Measurements from ENCODE around the gene CHRNA4. TPM values are rescaled to one million over a fixed set of nuclear protein-coding genes. Genes with fewer than 3 reads are reported as not detected.

Gene CHRNA4
- total and polyA plus RNA-seq, 4 donors: not detected

- DNase-seq: no peak
- Histone ChIP-seq H3K4me3 (ENCODE audit: low read length in 2 of 2) (no peak overlapping the region), H3K9me3 (ENCODE audit: control insufficient read depth, low read length) (no peaks in the 10 kb centered on the region), H3K27ac (ENCODE audit: low read depth in 1 of 2, low read length in 2 of 2) (no peak overlapping the region), H3K4me1 (ENCODE audit: control insufficient read depth in 1 of 2, insufficient read depth in 2 of 2, low read length in 2 of 2) (no peaks in the 10 kb centered on the region), H3K36me3 (ENCODE audit: control insufficient read depth in 1 of 2, insufficient read depth in 2 of 2, low read length in 1 of 2) (no peaks in the 10 kb centered on the region), H3K27me3 (ENCODE audit: control insufficient read depth in 1 of 2, insufficient read depth in 2 of 2, low read length in 1 of 2) (no peaks in the 10 kb centered on the region)
- intact Hi-C loops (cut with DNase I): no loop called here
- no peak for ATAC-seq (ENCODE audit: low FRiP score)
- WGBS, 2 donors: 75 to 85% methylated on average over 3 of the region's 3 CpGs
Observed at GRCh38 chr20:63375438-63375837, 14.3 kb upstream of the CHRNA4 start.

GRCh38 chr20:63374504-63374903 is 13.4 kb upstream of the CHRNA4 start:
- ATAC-seq (ENCODE audit: low FRiP score): no peak
- intact Hi-C loops (cut with DNase I): no loop called here
- WGBS, 2 donors: 56 to 58% methylated on average over 12 of the region's 12 CpGs

DNA sequence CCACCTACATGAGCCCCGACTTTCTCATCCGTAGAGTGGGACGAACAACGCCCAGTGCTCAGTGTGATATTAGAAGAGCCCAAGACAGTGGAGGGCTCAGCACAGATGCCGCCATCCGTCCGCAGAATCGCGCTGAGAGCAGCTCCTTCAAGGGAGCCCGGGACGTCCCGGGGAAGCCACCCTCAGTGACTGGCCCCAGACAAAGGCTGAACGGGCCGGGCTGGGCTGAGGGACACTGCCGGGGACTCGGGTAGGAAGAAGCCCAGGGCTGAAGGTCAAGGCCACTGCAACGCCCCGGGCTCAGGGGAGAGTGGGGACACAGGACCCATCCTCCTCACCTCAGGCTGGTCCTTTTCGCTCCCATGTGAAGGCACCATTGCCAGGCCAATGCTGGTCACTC is 12.8 kb upstream of the CHRNA4 start:
- ATAC-seq (ENCODE audit: low FRiP score) (no peak), DNase-seq (no peak)
- 80 to 83% methylated on average over 19 of the region's 19 CpGs for WGBS, 2 donors
- Histone ChIP-seq H3K27me3 (ENCODE audit: control insufficient read depth in 1 of 2, insufficient read depth in 2 of 2, low read length in 1 of 2) (no peaks in the 10 kb centered on the region), H3K4me3 (ENCODE audit: low read length in 2 of 2) (no peak overlapping the region), H3K9me3 (ENCODE audit: control insufficient read depth, low read length) (no peaks in the 10 kb centered on the region), H3K27ac (ENCODE audit: low read depth in 1 of 2, low read length in 2 of 2) (no peak overlapping the region), H3K36me3 (ENCODE audit: control insufficient read depth in 1 of 2, insufficient read depth in 2 of 2, low read length in 1 of 2) (no peaks in the 10 kb centered on the region), H3K4me1 (ENCODE audit: control insufficient read depth in 1 of 2, insufficient read depth in 2 of 2, low read length in 2 of 2) (no peaks in the 10 kb centered on the region)
- intact Hi-C loops (cut with DNase I): no loop called here

More at GRCh38 chr20:63374504-63374903, 13.4 kb upstream of the CHRNA4 start:
- Histone ChIP-seq H3K9me3 (ENCODE audit: control insufficient read depth, low read length) (no peaks in the 10 kb centered on the region), H3K4me1 (ENCODE audit: control insufficient read depth in 1 of 2, insufficient read depth in 2 of 2, low read length in 2 of 2) (no peaks in the 10 kb centered on the region), H3K4me3 (ENCODE audit: low read length in 2 of 2) (no peak overlapping the region), H3K27ac (ENCODE audit: low read depth in 1 of 2, low read length in 2 of 2) (no peak overlapping the region), H3K27me3 (ENCODE audit: control insufficient read depth in 1 of 2, insufficient read depth in 2 of 2, low read length in 1 of 2) (no peaks in the 10 kb centered on the region), H3K36me3 (ENCODE audit: control insufficient read depth in 1 of 2, insufficient read depth in 2 of 2, low read length in 1 of 2) (no peaks in the 10 kb centered on the region)
- DNase-seq: no peak

DNA sequence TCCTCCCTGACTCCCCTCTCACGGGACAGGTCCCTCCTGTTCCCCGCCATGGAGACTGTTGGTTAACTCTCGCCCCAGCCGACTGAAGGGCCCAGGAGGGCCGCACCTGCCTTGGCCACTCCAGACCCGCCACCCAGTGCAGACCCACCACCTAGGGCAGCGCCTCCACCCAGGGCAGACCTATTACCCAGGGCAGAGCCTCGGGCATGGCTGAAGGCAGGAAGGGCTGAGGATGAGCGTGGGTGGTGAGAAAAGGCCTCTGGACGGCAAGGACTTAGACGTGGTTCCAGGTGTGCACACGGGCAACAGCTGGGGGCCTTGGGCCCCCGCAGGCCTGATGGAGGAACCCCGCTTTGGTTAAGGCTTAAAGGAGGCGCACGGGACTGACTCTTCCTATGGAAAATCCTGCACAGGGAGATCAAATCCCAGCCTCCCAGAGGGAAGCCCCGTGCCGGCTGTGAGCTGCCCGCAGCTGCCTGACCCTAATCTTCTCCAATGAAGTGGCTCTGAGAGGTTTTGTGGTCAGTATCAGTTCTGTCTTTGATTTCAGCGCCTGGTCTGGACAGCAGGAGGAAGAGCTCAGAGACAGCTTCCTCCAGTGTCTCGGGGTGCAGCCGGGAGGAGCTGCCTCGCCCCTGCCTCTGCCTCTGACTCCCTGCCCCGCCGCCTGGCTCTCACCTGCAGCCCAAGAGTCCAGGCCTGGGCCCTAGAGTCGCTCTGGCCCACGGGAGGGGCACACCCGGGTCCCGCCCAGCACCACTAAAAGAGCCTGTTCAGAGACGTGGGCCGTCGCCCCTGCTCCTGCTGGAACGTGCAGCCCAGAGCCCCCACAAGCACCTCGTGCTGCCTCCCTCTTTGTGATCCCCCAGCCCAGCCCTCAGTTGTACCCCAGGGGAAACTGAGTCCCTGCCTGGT is 12.1 kb upstream of the CHRNA4 start:
- Histone ChIP-seq H3K4me3 (ENCODE audit: low read length in 2 of 2) (no peak overlapping the region), H3K4me1 (ENCODE audit: control insufficient read depth in 1 of 2, insufficient read depth in 2 of 2, low read length in 2 of 2) (no peaks in the 10 kb centered on the region), H3K36me3 (ENCODE audit: control insufficient read depth in 1 of 2, insufficient read depth in 2 of 2, low read length in 1 of 2) (no peaks in the 10 kb centered on the region), H3K27ac (ENCODE audit: low read depth in 1 of 2, low read length in 2 of 2) (no peak overlapping the region), H3K27me3 (ENCODE audit: control insufficient read depth in 1 of 2, insufficient read depth in 2 of 2, low read length in 1 of 2) (no peaks in the 10 kb centered on the region), H3K9me3 (ENCODE audit: control insufficient read depth, low read length) (no peaks in the 10 kb centered on the region)
- no peak for ATAC-seq (ENCODE audit: low FRiP score)
- DNase-seq: no peak
- intact Hi-C loops (cut with DNase I): no loop called here
- 71 to 74% methylated on average over 31 to 34 of the region's 34 CpGs for WGBS, 2 donors

DNA sequence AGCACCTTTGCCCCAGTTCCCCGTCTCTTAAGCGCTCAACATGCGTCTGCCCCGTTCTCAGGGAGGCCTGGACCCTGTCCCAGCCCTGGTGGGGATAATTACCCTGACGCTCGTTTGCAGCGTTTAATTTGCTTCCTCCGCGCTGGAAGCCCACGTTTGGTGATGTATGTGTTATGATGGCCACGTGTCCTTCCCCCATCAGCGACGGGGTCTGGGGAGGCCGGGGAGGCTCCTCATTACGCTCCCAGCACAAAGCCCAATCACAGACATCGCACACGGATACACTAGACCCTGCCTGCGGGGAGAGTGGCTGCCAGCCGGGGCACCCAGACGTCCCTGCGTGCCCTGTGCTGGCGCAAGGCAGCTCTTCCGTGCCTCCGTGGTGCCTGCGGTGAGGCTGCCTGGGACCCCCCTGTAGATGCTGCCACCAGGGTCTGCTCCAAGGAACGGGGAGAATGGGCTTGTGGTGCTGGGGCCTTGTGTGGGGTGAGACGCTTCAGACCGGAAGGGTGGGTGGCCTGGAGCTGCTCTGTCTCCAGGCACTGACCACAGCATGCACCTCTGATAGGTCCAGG is 10.2 kb upstream of the CHRNA4 start:
- Histone ChIP-seq H3K27me3 (ENCODE audit: control insufficient read depth in 1 of 2, insufficient read depth in 2 of 2, low read length in 1 of 2) (no peaks in the 10 kb centered on the region), H3K4me1 (ENCODE audit: control insufficient read depth in 1 of 2, insufficient read depth in 2 of 2, low read length in 2 of 2) (no peaks in the 10 kb centered on the region), H3K9me3 (ENCODE audit: control insufficient read depth, low read length) (no peaks in the 10 kb centered on the region), H3K4me3 (ENCODE audit: low read length in 2 of 2) (no peak overlapping the region), H3K36me3 (ENCODE audit: control insufficient read depth in 1 of 2, insufficient read depth in 2 of 2, low read length in 1 of 2) (no peaks in the 10 kb centered on the region), H3K27ac (ENCODE audit: low read depth in 1 of 2, low read length in 2 of 2) (no peak overlapping the region)
- intact Hi-C loops (cut with DNase I): no loop called here
- DNase-seq (no peak), ATAC-seq (ENCODE audit: low FRiP score) (no peak)
- WGBS, 2 donors: 67 to 72% methylated on average over 28 of the region's 28 CpGs

DNA sequence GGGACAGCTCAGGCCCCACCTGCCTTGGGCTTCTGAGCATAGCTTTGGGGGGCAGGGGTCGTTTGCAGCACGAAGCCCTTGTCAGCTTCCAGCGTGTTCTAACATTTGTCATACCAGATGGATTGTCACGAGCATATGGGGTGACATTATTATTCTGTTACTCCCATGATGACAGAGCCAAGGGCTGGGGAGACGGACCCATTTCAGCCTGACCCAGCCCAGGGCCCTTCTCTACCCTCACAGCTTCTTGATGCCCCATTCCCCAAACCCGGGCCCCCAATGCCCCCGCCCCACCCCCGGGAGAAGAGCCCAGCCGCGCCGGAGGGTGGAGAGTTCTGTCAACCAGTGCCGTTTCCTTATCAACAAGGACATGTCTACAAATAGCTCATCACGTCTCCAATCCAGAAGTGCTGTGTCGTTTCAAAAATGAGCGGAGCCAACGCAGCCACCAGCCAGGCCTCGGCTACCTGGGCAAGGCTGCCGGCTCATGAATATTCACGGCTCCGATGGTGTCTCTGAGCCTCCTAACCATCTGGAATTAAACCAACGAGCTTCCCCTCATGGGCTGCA is 9.6 kb upstream of the CHRNA4 start:
- intact Hi-C loops (cut with DNase I): no loop called here
- Histone ChIP-seq H3K27me3 (ENCODE audit: control insufficient read depth in 1 of 2, insufficient read depth in 2 of 2, low read length in 1 of 2) (no peaks in the 10 kb centered on the region), H3K36me3 (ENCODE audit: control insufficient read depth in 1 of 2, insufficient read depth in 2 of 2, low read length in 1 of 2) (no peaks in the 10 kb centered on the region), H3K27ac (ENCODE audit: low read depth in 1 of 2, low read length in 2 of 2) (no peak overlapping the region), H3K4me1 (ENCODE audit: control insufficient read depth in 1 of 2, insufficient read depth in 2 of 2, low read length in 2 of 2) (no peaks in the 10 kb centered on the region), H3K9me3 (ENCODE audit: control insufficient read depth, low read length) (no peaks in the 10 kb centered on the region), H3K4me3 (ENCODE audit: low read length in 2 of 2) (no peak overlapping the region)
- 18 to 28% methylated on average over 21 of the region's 21 CpGs for WGBS, 2 donors
- ATAC-seq (ENCODE audit: low FRiP score) (no peak), DNase-seq (no peak)

GRCh38 chr20:63369724-63370617 is 8.8 kb upstream of the CHRNA4 start:
- intact Hi-C loops (cut with DNase I): no loop called here
- ATAC-seq (ENCODE audit: low FRiP score) (no peak), DNase-seq (no peak)
- Histone ChIP-seq H3K36me3 (ENCODE audit: control insufficient read depth in 1 of 2, insufficient read depth in 2 of 2, low read length in 1 of 2) (no peaks in the 10 kb centered on the region), H3K27me3 (ENCODE audit: control insufficient read depth in 1 of 2, insufficient read depth in 2 of 2, low read length in 1 of 2) (no peaks in the 10 kb centered on the region), H3K4me1 (ENCODE audit: control insufficient read depth in 1 of 2, insufficient read depth in 2 of 2, low read length in 2 of 2) (no peaks in the 10 kb centered on the region), H3K9me3 (ENCODE audit: control insufficient read depth, low read length) (no peaks in the 10 kb centered on the region), H3K4me3 (ENCODE audit: low read length in 2 of 2) (no peak overlapping the region), H3K27ac (ENCODE audit: low read depth in 1 of 2, low read length in 2 of 2) (no peak overlapping the region)
- WGBS, 2 donors: 57 to 60% methylated on average over 24 of the region's 24 CpGs

DNA sequence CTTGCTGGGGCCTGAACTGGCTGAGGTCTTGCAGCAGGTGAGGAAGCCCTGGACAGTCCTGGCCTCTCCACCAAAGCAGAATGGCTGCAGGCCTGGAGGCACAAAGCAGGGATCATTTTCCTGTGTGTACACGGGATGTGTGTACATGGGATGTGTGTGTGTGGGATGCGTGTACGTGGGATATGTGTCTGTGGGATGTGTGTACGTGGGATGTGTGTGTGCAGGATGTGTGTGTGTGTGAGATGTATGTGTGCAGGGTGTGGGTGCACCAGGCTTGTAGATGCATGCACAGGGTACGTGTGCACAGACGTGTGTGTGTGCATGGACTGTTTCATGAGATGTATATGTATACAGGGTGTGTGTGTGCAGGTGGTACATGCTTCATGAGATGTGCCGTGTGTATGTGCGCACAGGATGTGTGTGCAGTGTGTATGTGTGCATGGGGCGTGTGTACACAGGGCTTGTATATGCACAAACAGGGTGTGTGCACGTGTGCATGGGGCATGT is 7.9 kb upstream of the CHRNA4 start:
- H3K4me3 ChIP-seq (ENCODE audit: low read length in 2 of 2): no peak overlapping the region
- H3K9me3 ChIP-seq (ENCODE audit: control insufficient read depth, low read length): no peaks in the 10 kb centered on the region
- intact Hi-C loops (cut with DNase I): no loop called here
- no peaks in the 10 kb centered on the region for H3K27me3 ChIP-seq (ENCODE audit: control insufficient read depth in 1 of 2, insufficient read depth in 2 of 2, low read length in 1 of 2)
- ATAC-seq (ENCODE audit: low FRiP score): no peak
- H3K4me1 ChIP-seq (ENCODE audit: control insufficient read depth in 1 of 2, insufficient read depth in 2 of 2, low read length in 2 of 2): no peaks in the 10 kb centered on the region
- no peak for DNase-seq
- no peaks in the 10 kb centered on the region for H3K36me3 ChIP-seq (ENCODE audit: control insufficient read depth in 1 of 2, insufficient read depth in 2 of 2, low read length in 1 of 2)
- H3K27ac ChIP-seq (ENCODE audit: low read depth in 1 of 2, low read length in 2 of 2): no peak overlapping the region
- WGBS, 2 donors: 86 to 87% methylated on average over 10 of the region's 10 CpGs
